ENCODE measurements around the gene FOXC1. TPM values are rescaled to one million over a fixed set of nuclear protein-coding genes. Genes with fewer than 3 reads are reported as not detected.

The FOXC1 gene
- total and polyA plus RNA-seq, 10 of the 15 experiments (the other 5 are each of a cell fraction or from before 2014, with no cell fraction given): 0.13 to 1.5 (median 0.48) TPM; not detected in 2

DNA sequence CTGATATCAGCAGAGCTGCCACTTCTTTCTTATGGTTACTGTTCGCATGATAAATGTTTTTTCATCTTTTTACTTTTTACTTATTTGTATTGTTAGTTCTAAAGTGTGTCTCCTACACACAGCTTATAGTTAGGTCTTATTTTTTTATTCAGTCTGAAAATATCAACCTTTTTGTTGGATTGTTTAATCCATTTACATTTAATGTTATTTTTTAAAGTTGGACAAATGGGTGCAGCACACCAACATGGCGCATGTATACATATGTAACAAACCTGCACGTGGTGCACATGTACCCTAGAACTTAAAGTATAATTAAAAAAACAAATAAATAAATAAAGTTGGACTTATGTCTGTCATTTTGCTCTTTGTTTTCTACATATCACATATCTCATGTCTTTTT, 40.3 kb upstream of the FOXC1 start:
- intact Hi-C loops (cut with micrococcal nuclease; ENCODE audit: unreplicated experiment): no loop called here
- Histone ChIP-seq H3K4me3 (no peak overlapping the region), H3K4me1 (ENCODE audit: control insufficient read depth, insufficient read depth, low read length) (peaks cover 9% of the 10 kb centered on the region), H2AFZ (ENCODE audit: control insufficient read depth, low read depth, low read length) (no peak overlapping the region), H3K9ac (ENCODE audit: control insufficient read depth, insufficient read depth, low read length) (no peak overlapping the region), H3K79me2 (ENCODE audit: control insufficient read depth, insufficient read depth, low read length) (no peaks in the 10 kb centered on the region), H3K9me3 (replicated peaks; ENCODE audit: control insufficient read depth, insufficient read depth, low read length) (peaks cover 10% of the 10 kb centered on the region; the same call in 2 of the 3 replicates), H3K36me3 (ENCODE audit: control insufficient read depth in 2 of 2, insufficient read depth in 2 of 2, low read length in 1 of 2) (no peaks in the 10 kb centered on the region), H3K4me2 (ENCODE audit: control insufficient read depth, insufficient read depth) (no peak overlapping the region), H3K27me3 (replicated peaks in 1 of 2; ENCODE audit: control insufficient read depth in 2 of 2, insufficient read depth in 2 of 2, low read length in 1 of 2) (no peaks in the 10 kb centered on the region), H4K20me1 (ENCODE audit: control insufficient read depth, insufficient read depth) (no peaks in the 10 kb centered on the region), H3K27ac (ENCODE audit: control insufficient read depth, insufficient read depth) (no peak overlapping the region)
- ChIA-PET CTCF (interaction anchor here (1.4 kb wide), 1 partner anchor 214 kb away, joined by 3 read pairs; no protein-coding TSS in a partner anchor), RAD21 (ENCODE audit: unreplicated experiment) (no interaction called here), SMC1A (ENCODE audit: uncharacterized antibody, unreplicated experiment) (no interaction called here), POLR2A (no interaction called here)
- DNase-seq (ENCODE audit: low read depth, low spot score) (no peak), FAIRE-seq (no peak), ATAC-seq (no peak)
- in situ Hi-C loops (cut with MboI): no loop called here
- WGBS (ENCODE audit: insufficient coverage, insufficient replicate concordance, low lambda C conversion rate, missing lambda C conversion rate): 60% methylated on average over 3 of the region's 3 CpGs
- TF ChIP-seq POLR2AphosphoS2 (IDR thresholded peaks at IDR 0.05; ENCODE audit: low read depth, low read length): no peak
- no peak for TF ChIP-seq ZNF622 (IDR thresholded peaks at IDR 0.05)
- TF ChIP-seq, protein P1, sequence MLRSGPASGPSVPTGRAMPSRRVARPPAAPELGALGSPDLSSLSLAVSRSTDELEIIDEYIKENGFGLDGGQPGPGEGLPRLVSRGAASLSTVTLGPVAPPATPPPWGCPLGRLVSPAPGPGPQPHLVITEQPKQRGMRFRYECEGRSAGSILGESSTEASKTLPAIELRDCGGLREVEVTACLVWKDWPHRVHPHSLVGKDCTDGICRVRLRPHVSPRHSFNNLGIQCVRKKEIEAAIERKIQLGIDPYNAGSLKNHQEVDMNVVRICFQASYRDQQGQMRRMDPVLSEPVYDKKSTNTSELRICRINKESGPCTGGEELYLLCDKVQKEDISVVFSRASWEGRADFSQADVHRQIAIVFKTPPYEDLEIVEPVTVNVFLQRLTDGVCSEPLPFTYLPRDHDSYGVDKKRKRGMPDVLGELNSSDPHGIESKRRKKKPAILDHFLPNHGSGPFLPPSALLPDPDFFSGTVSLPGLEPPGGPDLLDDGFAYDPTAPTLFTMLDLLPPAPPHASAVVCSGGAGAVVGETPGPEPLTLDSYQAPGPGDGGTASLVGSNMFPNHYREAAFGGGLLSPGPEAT (IDR thresholded peaks at IDR 0.05; ENCODE audit: low read depth): no peak
- TF ChIP-seq BHLHE40 (IDR thresholded peaks at IDR 0.05; ENCODE audit: borderline replicate concordance in 1 of 2, low read depth in 2 of 2, low read length in 1 of 2): no peak
- TF ChIP-seq JUNB (IDR thresholded peaks at IDR 0.05): no peak
- no peak for TF ChIP-seq ETV6 (conservative IDR thresholded peaks at IDR 0.05 in 1 of 2, IDR thresholded peaks at IDR 0.05 in 1 of 2; ENCODE audit: borderline replicate concordance in 1 of 2, low read depth in 1 of 2)
- TF ChIP-seq, protein P2, sequence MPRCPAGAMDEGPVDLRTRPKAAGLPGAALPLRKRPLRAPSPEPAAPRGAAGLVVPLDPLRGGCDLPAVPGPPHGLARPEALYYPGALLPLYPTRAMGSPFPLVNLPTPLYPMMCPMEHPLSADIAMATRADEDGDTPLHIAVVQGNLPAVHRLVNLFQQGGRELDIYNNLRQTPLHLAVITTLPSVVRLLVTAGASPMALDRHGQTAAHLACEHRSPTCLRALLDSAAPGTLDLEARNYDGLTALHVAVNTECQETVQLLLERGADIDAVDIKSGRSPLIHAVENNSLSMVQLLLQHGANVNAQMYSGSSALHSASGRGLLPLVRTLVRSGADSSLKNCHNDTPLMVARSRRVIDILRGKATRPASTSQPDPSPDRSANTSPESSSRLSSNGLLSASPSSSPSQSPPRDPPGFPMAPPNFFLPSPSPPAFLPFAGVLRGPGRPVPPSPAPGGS (IDR thresholded peaks at IDR 0.05; ENCODE audit: borderline replicate concordance, insufficient read depth, low read depth, low read length, poor library complexity, severe bottlenecking): no peak
- no peak for TF ChIP-seq TCF3 (IDR thresholded peaks at IDR 0.05; ENCODE audit: borderline replicate concordance, insufficient read depth, low read depth, low read length)
- TF ChIP-seq ZZZ3 (IDR thresholded peaks at IDR 0.05; ENCODE audit: control insufficient read depth, insufficient read length, low read depth): no peak
- BruUV-seq (replicated peaks): no TSS peak

All from GM12878 (cell line).